AG08395 (cell line): Measurements from ENCODE around the gene GH1.

Experiments
- DNase-seq: peaks from one replicate; pipeline ENCODE4 v3.0.0; 2012; ENCODE audit warnings: mixed read lengths, low spot score

Gene GH1

GRCh38 chr17:63944736-63945499 is 26.3 kb upstream of the GH1 start:
- DNase-seq, result no peak

GRCh38 chr17:63943745-63944144 is 25.1 kb upstream of the GH1 start:
- no peak for DNase-seq

GRCh38 chr17:63942309-63942985 is 23.8 kb upstream of the GH1 start:
- no peak for DNase-seq

- DNase-seq, result no peak
These were observed 23.1 kb upstream of the GH1 start for GRCh38 chr17:63941751-63942150.

GRCh38 chr17:63941162-63941561 is 22.5 kb upstream of the GH1 start:
- DNase-seq, result no peak

- DNase-seq, result no peak
These were observed 21.9 kb upstream of the GH1 start for GRCh38 chr17:63940584-63940983.

- no peak for DNase-seq
These were observed 21.2 kb upstream of the GH1 start for GRCh38 chr17:63939884-63940283.

- DNase-seq, result no peak
These were observed 20.8 kb upstream of the GH1 start for GRCh38 chr17:63939401-63939800.

- DNase-seq, result no peak
These were observed 19.3 kb upstream of the GH1 start for GRCh38 chr17:63937920-63938319.

GRCh38 chr17:63937319-63937718 is 18.7 kb upstream of the GH1 start:
- no peak for DNase-seq

GRCh38 chr17:63934183-63935112 is 15.8 kb upstream of the GH1 start:
- DNase-seq, result no peak

GRCh38 chr17:63933598-63933997 is 15.0 kb upstream of the GH1 start:
- DNase-seq, result no peak

- no peak for DNase-seq
These were observed 14.1 kb upstream of the GH1 start for GRCh38 chr17:63932721-63933120.

- no peak for DNase-seq
These were observed 13.4 kb upstream of the GH1 start, which contains the start of gene CD79B for GRCh38 chr17:63931981-63932561. Gene CD79B, minus strand, starts transcription at chr17:63932331. Its CDS starts 70 bp downstream, at chr17:63932261.

GRCh38 chr17:63930951-63931575 is 12.4 kb upstream of the GH1 start:
- DNase-seq, result peak; percentile 31

GRCh38 chr17:63929860-63930766 is 11.5 kb upstream of the GH1 start:
- DNase-seq, result no peak

- DNase-seq, result no peak
These were observed 10.5 kb upstream of the GH1 start for GRCh38 chr17:63928966-63929695.

- DNase-seq, result no peak
These were observed 9.6 kb upstream of the GH1 start for GRCh38 chr17:63928172-63928666.

GRCh38 chr17:63927464-63928171 is 9.0 kb upstream of the GH1 start:
- DNase-seq, result no peak
